CD4-positive, alpha-beta T cell treated with Interleukin-15 for 4 hours (primary cell): ENCODE data around the gene SIM1.

Source experiments
- DNase-seq: peaks from one replicate; pipeline ENCODE4 v3.0.0-alpha.2; 2020; ENCODE audit warnings: low spot score

SIM1 gene

GRCh38 chr6:100472674-100473073, 8.0 kb upstream of the SIM1 start:
- DNase-seq, result no peak

GRCh38 chr6:100470422-100471120, 5.8 kb upstream of the SIM1 start:
- no peak for DNase-seq

GRCh38 chr6:100469101-100469859, 4.6 kb upstream of the SIM1 start:
- DNase-seq, result no peak

- no peak for DNase-seq
Measured at GRCh38 chr6:100468016-100468622, 3.4 kb upstream of the SIM1 start.

GRCh38 chr6:100467129-100468015, 2.7 kb upstream of the SIM1 start:
- no peak for DNase-seq

GRCh38 chr6:100466410-100467128, 1.8 kb upstream of the SIM1 start:
- DNase-seq, result no peak

GRCh38 chr6:100465701-100466409, 1.1 kb upstream of the SIM1 start:
- no peak for DNase-seq

GRCh38 chr6:100464162-100464851, 414 bp downstream of the SIM1 start:
- DNase-seq, result no peak

GRCh38 chr6:100463630-100464161, 1.0 kb downstream of the SIM1 start:
- DNase-seq, result no peak

- no peak for DNase-seq
Measured at GRCh38 chr6:100462706-100463629, 1.8 kb downstream of the SIM1 start.

GRCh38 chr6:100461917-100462705, 2.6 kb downstream of the SIM1 start:
- DNase-seq, result no peak

GRCh38 chr6:100461278-100461916, 3.3 kb downstream of the SIM1 start:
- no peak for DNase-seq

- no peak for DNase-seq
Measured at GRCh38 chr6:100460650-100461204, 4.0 kb downstream of the SIM1 start.

GRCh38 chr6:100459592-100460184, 5.0 kb downstream of the SIM1 start:
- no peak for DNase-seq

- DNase-seq, result no peak
Measured at GRCh38 chr6:100458841-100459591, 5.7 kb downstream of the SIM1 start.
